Colon (tissue), 2 donors: Measurements from ENCODE around the gene FBXW4.
"Not testable (repeated sequence)": the region's sequence is repeated elsewhere in the genome, so short reads cannot be mapped to it uniquely, and the experiment has no call there.

Source experiments
- FAIRE-seq: peaks from 2 replicates; lab custom pipeline; 2012; peaks lifted over from hg19 to GRCh38; lab: Jason Lieb, UNC
- donor health status: control.
- donor health status: control.

The FBXW4 gene

DNA sequence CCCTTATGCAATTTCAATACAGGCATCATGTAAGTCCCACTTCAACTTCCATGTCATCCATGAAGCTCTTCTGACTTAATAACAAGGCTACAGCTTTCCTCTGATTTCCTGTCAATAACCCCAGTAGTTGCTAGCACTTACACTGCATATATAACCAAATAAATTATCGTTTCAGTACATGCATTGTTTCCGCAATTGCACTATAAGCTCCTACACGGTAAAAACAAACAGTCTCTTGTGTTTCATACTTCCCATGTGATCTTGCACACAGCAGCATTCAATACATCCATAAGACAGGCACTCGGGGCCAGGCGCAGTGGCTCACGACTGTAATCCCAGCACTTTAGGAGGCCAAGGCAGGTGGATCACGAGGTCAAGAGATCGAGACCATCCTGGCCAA, 41.4 kb downstream of the FBXW4 start:
- FAIRE-seq, result no peak

DNA sequence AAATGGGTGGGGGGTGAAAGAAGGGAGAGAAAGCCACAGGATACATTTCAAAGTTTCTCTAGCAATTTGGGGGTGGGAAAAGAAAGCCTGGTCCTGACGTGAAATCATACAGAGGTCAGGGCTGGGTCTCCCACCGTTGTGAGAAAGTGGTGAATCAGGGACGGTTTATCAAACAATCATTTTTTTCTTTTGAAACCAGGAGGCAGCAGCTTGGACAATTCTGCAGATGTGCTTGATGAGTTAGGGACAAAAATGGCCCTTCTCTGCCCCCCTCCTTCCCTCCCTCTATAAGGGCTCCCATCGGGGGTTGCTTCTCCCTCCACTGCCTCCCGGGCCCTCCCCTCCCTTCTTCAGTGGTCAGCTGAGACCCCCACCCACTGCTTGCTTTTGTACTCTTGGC, 43.6 kb downstream of the FBXW4 start:
- FAIRE-seq, result no peak

DNA sequence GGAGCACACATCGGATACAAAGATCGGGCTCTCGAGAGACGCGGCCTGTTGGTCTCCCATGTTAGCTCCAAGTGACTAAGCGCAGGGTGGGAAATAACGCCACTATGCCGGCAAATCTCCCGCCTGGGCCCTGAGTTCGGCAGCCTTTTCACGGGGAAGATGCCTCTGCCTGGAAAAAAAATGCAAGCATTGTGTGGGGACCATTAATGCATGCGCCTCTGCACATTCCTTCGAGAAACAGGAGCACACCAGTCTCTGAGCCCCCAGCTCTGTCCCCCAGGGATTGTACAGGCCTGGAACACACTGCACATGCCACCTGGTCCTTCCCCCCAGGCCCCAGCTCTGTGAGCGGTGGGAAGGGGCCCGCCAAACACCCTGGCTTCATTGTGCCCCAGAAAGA, 44.1 kb downstream of the FBXW4 start:
- FAIRE-seq, result no peak

DNA sequence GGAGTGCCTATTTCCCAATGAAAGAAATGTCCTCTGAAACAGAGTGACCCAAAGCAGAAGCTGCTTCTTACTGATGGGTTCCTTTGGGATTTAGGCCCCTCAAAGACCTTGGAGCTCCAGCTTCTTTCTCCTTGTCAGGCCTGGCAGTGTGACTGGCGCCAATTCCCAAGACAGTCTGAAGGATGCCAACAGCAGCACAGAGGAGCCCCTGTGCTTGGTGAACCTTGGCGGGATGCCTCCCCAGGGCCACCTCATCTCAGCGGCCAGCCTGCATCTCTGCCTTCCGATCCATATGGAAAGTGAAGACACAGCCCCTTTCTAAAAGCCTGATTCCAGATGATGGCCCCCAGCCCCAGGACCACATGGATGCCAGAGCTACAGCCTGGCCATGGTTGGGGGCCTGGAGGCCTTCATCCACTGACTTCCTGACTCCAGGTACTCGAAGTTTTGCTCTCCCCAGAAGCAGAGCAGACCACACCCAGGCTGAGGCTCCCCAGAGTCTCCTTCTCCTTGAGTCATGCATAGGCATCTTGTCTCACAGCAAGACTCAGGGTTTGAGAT, 45.4 kb downstream of the FBXW4 start:
- no peak for FAIRE-seq

DNA sequence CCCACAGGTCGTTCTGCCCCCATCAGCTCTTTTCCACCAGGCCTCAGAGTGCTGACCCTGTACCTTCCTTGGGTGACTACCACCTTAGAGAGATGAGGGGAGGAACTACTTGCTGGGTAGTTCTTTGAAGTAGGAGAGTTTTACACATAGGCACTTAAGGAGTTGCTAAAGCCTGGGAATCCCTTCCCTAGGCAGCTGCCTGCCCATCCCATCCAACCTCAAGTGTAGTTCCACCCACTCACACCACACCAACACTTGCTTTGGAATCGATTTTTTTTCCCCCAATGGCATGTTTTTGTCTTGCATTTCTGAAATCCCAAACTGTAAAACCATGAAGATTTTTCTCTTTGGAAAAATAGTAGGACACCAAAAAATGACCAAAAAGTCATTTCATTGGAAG, 47.7 kb downstream of the FBXW4 start:
- FAIRE-seq, result no peak

DNA sequence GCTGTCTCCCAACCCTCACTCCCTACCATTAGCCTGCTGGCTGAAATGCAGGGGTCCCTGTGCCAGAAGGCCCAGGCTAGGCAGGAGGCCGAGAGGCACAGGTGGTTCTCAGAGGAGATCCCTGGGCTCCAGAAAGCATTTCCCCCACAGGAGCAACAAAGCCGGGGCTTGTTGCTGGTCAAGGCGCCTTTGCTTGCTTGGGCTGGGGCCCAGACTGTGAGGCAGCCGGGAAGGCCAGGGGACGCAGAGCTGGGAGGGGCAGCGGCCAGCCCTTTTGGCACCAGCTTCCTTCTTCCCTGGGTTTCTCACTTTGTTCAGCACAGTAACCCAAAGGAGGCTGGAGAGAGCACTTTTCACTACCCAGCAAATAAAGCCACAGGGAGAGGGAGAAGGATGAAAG, 48.6 kb downstream of the FBXW4 start:
- FAIRE-seq, result no peak

DNA sequence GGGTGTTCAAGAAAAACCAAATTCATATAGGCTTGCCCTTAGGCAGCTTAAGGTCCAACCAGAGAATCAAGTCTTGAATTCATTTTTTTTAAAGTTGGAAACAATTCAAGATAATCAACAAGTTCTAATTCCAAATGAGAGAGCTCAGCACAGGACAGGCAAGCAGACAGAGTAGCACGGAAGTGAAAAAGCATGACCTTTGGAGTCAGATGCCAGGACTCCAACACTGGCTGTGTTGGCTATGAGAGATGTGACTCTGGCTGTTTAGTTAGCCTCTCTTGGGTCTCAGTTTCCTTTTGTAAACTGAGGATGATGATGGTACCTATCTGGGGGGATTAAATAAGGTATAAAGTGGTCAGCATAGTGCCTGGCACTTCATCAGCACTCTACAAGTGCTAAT, 49.3 kb downstream of the FBXW4 start:
- no peak for FAIRE-seq

DNA sequence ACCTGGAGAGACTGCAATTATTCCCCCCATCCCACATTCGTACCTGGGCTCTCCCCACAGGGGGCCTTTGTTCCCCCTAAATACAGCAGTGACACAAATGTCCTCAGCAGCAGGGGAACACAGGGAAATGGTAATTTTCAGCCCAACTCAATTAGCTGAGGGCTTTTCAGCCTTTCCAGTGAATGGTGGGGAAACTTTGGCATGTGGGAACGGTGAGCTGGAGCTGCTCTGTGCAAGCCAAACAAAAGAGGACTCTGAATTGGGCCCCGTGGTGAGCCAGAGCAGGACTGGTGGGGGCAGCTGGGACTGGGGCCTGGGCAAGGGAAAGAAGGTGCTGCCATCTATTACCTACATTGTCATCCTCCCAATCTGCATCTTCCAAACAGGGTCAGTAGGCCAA, 51.0 kb downstream of the FBXW4 start:
- FAIRE-seq, result no peak

DNA sequence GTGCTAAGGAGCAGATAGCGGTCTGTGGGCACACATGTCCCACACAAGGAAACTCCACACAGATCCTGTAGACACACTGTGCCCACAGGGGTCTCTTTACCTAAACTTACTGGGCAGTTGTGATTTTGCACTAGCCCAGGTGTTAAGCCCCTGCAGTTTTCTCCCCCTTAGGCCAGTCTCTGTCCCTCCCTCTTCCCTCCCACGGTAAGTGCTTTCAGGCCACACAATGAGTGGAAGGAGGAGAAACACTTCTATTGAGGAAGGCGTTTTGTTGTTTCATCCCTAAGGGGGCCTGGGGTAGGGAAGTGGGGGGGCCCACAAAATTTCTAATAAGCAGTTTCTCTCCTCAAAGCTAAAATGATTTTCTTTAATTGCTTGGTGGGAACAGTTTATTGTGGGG, 51.4 kb downstream of the FBXW4 start:
- no peak for FAIRE-seq

DNA sequence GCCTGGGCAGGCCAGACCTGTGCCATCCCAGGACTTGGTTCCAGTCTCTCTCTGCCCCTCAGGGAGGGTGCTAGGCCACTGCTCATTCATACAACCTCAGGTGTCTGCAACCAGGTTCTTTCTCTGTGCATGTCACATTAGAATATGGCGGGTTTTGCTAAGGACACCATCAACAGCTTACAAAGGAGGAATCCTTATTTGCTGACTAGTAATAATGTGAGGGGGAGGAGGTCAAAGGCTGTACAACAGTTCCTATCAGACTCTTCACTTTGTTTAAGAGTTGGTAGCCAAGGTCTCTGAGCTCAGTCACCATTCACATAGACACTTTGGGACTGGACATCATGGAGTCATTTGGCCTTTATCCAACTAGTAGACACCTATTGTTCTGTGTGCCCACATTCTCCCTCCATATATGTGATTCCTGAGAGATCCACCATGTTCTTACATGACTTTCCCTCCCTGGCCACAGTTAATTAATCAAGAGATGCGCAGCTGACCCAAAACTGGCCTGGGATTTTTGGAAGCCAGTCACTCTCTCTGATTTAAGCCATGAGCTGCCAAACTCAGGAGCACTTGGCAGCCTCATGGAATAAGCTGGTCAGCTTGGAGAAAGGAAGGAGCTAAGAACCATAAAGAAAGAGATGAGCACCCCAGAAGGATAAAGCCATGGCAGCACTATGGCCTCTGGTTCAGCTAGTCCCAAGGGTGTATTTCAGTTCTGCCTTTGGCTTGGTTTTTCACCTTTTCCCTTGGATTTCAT, 55.6 kb downstream of the FBXW4 start:
- no peak for FAIRE-seq

DNA sequence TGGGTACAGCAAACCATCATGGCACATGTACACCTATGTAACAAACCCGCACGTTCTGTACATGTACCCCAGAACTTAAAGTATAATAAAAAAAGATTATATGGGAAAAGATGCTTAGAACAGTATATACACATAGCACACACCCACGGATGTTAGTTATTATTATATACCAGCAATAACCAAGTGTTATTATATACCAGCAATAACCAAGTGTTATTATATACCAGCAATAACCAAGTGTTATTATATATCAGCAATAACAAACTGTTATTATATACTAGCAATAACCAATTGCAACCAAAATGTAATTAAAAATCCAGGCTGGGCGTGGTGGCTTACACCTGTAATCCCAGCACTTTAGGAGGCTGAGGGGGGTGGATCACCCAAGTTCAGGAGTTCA, 61.5 kb downstream of the FBXW4 start:
- not testable (repeated sequence) for FAIRE-seq

DNA sequence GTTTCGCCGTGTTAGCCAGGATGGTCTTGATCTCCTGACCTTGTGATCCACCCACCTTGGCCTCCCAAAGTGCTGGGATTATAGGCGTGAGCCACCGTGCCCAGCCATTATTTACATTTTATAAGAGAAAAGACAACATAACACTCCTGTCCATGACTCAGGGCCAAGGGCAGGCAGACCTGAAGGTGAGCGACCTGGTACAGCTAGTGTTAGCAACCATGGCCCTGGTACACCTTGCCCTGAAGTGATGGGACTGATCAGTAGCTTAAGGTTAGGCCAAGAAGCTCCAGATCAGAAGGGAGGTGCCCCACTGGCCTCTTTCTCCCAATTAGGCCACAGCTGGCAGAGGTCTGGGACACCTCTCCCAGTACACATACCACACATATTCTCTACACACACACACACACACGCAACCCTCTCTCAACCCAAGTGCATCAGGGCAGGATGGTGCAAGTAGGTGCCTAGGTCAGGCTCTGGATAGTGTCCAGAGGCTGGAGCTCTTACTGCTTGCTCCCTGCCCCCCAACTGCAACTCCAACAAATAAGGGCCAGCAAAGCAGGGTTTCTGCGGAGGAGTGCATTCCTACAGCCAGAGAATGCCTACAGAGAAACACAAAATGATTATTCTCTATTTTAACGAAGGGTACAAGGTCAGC, 63.0 kb downstream of the FBXW4 start:
- FAIRE-seq, result no peak

DNA sequence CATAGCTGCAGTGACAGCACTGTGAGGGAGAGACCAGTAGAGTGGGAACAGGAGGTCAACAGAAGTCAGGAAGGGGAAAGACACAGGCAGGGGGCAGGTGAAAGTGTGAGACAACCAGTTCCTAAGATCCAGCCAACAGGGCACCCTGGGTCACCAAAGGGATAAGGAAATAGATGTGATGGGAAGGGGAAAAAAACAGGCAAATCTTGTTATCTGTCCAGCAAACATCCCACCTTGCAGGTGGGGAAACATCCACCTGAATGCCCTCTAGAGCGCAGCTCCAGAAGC, 64.4 kb downstream of the FBXW4 start:
- no peak for FAIRE-seq

DNA sequence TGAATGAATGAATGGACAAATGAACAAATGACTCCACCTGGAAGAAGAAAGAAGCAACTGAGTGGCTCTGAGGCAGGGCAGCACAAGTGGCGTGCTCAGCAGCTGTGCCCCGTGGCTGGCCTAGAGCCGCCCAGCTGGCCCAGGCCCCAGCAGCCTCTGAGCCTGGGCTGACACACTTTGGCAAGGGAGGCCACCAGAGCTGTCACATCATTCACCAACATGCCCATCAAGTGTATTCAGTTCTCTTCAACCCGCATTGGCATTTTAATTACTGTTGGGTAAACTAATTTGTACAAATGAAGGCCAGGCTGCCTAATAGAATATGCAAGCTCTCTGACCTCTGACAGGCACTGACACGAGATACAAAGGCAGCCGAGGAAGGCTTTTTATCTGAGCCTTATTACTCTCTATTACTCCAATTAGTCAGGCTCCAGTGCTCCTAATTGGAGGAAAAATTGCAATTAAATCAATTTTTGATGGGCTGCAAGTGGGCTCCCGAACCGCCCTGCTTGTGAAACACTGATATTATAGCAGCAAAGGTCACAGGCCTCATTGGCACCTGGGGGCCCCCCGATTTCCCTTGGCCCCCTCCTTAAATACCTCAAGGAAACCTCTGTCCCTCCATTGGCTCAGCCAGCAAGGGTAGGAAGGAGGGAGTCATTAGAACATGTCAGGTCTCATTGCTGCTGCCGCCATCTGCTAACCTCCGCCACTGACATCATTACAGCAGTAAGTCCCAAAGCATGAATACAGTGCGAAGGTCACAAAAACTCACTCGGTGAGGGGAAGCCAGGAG, 64.9 kb downstream of the FBXW4 start:
- no peak for FAIRE-seq

DNA sequence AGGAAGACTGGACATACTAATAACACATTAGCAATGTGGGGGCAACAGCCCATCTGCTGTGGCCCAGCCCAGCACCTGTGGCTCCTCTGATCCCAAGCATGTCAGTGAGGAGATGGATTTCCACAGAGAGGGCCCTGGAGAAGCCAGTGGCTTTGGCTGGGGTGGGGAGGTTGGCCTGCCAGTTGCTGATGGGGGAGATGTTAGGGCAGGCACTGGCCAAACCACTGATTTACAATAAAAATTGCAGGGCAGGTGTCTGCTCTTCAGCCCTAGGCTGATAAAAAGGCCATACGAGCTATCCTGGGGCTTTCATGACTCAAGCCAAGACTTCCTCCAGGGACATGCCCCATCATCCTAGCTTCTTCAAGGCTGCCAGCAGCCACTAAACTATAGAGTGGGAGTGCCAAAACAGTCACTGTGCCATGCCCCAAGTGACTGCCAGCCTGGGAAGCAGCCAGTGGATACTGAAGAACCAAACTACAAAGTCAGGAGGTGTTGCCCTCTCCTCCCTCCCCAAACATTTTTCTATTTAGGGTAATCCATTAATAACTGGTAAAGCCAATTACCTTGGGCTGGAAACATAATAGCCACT, 69.1 kb downstream of the FBXW4 start:
- FAIRE-seq, result no peak

DNA sequence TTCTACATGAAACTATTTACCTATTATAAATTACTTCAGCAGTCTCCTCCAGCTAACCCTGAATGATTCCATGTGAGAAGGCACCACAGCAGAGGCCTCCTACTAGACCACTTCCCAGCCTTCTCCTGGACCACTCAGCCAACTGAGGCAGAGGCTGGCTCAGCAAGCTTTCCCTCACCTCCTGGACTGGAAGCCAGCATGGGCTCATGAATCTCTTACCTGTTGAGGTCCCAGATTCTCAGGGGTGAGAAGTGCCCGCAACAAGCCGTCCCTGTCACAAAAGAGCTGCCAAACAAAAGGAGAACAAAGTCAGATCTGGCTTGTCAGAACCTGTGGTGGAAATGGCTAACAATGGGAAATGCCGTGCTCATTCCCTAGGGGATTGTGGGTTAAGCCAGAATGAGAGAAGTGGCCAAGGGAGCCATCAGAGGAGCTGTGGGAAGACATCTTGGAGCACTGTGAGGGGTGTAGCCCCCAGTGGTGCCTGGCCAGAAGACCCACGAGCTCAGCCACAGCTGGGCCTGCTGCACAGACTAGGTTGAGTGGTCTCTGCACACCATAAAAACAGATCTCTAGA, 70.4 kb downstream of the FBXW4 start:
- FAIRE-seq, result no peak

DNA sequence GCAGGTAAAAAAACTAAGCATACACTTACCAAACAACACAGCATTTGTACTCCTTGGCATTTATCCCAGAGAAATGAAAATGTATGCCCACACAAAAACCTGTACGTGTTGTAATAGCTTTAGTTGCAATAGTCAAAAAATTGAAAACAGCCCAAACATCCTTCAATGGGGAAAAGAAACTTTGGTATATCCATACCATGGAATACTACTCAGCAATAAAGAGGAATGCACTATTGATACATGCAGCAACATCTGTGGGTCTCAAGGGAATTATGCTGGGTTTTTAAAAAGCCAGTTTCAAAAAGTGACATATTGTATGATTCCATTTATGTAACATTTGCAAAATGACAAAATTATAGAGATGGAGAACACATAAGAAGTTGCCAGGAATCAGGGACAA, 71.4 kb downstream of the FBXW4 start:
- FAIRE-seq, result no peak

DNA sequence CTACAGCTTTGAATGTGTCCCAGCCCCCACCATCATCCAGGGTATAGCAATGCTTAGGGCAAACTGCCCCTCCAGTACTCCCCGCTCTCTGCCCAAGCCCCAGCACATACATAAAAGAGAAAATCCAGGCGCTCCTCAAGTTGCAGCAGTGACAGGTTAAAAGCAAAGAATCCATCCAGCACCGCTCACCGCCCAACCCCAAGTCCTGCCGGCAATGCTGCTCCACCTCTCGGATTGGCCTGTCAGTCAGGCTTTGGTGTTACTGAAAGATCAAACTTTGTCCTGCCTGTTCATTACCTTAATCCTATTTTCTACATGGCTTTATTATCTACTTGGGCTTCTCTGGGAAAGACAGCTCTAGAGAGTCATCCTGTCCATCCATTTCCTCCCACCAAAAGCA, 75.0 kb downstream of the FBXW4 start:
- no peak for FAIRE-seq

DNA sequence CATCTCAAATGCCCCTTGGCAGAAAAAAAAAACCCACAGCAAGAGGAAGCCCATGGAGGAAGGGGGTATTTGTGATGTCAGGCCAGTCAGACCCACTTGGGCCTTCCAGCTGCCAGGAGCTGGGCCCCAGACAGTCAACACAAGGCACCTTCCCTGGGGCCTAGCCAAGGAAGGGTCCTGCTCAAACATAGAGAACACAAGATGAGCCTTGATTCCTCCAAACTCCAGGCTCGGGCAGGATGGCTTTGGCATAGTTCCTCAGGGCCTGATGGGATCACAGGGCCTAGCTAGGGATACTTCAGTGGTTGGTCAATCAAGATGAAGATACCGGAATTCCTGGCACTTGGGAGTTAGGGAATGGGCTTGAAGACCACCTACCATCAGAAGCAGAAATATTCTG, 76.1 kb downstream of the FBXW4 start:
- FAIRE-seq, result no peak

DNA sequence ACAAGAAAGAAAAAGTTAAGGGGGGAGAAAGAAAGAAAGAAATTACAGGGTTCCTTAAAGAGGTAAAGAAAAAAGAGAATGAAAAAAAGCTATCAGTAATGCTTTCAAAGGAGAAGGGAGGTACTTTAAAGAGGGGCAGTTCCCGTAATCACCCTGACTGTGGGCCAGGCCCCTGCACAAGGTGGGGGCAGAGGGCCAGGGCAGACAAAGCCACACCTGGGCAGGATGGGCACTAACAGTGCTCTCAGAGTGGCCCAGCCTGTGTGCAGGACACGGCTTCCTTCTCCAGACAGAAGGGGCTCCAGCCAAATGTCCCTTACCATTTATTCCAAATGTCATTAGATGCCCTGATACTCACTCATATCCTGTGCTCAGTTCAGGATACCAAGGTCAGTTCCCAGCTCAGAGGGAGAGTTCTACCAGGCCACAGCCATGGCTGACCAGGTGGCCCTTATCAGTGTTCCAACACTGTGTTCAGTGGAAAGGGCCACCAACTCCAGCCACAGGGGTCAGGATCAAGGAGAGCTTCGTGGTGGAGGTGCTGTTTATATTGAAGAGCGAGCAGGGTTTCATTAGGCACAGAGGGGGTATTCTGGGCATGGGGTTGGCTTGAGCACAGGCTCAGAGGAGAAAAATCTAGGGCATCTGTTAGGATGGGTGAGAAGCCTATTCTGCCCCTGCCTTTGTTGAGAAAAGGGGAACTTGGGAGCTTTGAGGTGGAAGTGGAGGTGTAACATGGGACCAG, 77.0 kb downstream of the FBXW4 start:
- FAIRE-seq, result no peak

DNA sequence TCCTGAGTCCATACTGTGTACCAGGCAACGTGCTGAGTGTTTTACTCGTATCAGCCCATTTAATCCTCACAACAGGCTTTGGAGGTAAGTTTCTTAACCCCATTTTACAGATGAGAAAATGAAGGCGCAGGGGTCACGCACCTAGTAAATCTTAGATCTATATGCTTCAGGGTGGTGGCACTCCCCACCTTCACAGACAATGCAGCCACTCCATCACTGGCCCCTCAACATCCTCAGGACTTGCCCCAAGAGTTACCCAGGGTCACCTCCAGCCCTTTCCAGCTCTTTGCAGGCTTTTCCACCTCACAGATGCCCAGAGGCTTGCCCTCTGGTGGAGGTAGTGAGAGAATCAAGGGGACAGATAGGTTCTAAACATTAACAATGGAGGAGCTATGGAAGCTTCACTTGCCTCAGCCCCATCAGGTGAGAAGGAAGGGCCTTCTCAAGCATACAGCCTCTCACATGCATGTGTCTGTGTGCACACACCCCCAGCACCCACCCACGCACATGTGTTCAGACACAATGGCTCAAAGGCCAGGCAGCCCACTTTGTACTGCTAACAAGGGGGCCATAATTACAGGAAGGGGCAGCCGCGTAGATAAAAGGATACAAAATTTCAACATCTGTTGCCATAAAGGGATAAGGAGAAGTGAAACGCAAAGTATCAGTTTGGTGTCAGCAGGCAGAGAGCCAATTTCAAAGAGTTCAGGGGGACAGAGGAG, 77.7 kb downstream of the FBXW4 start:
- FAIRE-seq, result no peak
